ENCODE results near the gene E2F2. TPM values are rescaled to one million over a fixed set of nuclear protein-coding genes. Genes with fewer than 3 reads are reported as not detected.

E2F2 gene, protein sequence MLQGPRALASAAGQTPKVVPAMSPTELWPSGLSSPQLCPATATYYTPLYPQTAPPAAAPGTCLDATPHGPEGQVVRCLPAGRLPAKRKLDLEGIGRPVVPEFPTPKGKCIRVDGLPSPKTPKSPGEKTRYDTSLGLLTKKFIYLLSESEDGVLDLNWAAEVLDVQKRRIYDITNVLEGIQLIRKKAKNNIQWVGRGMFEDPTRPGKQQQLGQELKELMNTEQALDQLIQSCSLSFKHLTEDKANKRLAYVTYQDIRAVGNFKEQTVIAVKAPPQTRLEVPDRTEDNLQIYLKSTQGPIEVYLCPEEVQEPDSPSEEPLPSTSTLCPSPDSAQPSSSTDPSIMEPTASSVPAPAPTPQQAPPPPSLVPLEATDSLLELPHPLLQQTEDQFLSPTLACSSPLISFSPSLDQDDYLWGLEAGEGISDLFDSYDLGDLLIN
- 2.8 TPM for polyA plus RNA-seq
- long read RNA-seq, donor 1 = 0 reads
- long read RNA-seq, donor 2, partial matches to known transcripts = 0 of 1 reads
- long read RNA-seq, donor 2, other reads (novel, unspliced or antisense) = 0 of 1 reads
- long read RNA-seq, donor 3 = 0 reads
- long read RNA-seq, donor 4 = 0 reads
- long read RNA-seq, donor 5, full-length matches to known transcripts = 1 of 1 reads
- long read RNA-seq, donor 5, partial matches to known transcripts = 0 of 1 reads
- long read RNA-seq, donor 5, other reads (novel, unspliced or antisense) = 0 of 1 reads
- long read RNA-seq, donor 6 = 0 reads
- long read RNA-seq, donor 7, partial matches to known transcripts = 0 of 1 reads
- long read RNA-seq, donor 7, other reads (novel, unspliced or antisense) = 0 of 1 reads
- long read RNA-seq, donor 8 = 0 reads
- long read RNA-seq, donor 9 = 0 reads
- long read RNA-seq, donor 10 = 0 reads
- long read RNA-seq, donor 11 = 0 reads

DNA sequence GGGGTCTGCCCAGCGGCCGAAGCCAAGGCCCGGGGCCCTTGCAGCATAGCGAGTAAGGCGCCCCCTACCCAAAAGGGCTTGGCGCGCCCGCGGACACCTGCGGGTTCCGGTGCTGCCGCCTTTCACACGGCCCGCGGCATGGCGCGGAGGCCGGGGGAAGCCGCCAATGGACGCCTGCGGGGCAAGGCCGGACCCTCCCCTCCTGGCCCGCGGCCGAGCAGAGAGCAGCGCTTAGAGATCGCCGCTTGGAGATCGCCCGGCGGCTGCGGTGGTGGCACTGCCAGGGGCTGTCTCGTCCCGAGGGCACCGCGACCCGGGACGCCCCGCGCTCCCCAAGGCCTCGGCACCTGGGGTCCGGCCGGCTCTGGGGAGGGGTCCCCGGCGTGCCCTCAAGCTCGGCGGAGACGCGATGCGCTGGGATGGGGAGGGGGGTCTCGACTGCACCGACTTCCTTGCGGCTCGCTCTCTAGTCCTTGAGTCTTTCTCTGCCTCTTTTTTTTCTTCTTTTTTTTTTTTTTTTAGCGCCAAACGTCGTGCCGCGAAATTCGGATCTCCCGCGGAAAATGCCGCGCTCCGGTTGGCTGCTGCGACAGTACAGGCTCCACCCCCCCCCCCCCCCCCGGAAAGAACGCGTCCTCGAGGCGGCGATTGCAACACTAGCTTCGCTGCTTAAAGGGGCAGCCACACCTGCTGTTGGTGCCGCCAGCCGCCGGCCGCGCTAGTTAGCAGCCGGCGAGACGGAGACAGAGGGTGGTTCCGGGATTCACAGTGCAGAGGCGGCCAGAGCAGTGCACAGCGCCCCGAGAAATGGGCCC lies at the start of gene E2F2:
Gene E2F2 (minus strand): TSS at position 487 of the 815 bp plus-strand sequence. CDS start 440 bp downstream, at position 47.
- Histone ChIP-seq H3K27ac (ENCODE audit: low read length) (peak within 1 kb of the TSS; percentile 71), H3K4me1 (ENCODE audit: control insufficient read depth, insufficient read depth, low read length) (peaks cover 73% of the 10 kb centered on the region), H3K4me3 (ENCODE audit: low read length) (peak within 1 kb of the TSS; percentile 43), H3K36me3 (ENCODE audit: control insufficient read depth, insufficient read depth, low read length) (no peaks in the 10 kb centered on the region), H3K27me3 (ENCODE audit: control insufficient read depth, insufficient read depth, low read length) (no peaks in the 10 kb centered on the region), H3K9me3 (ENCODE audit: control insufficient read depth, low read depth, low read length) (no peaks in the 10 kb centered on the region)
- WGBS (ENCODE audit: insufficient coverage, low lambda C conversion rate) = no CpG with 5 or more reads among the region's 85 CpGs
- peak; percentile 85 to 91 for DNase-seq

GRCh38 chr1:23578997-23579363 lies 47.9 kb upstream of the E2F2 start:
- Histone ChIP-seq H3K9me3 (ENCODE audit: control insufficient read depth, low read depth, low read length) (no peaks in the 10 kb centered on the region), H3K4me1 (ENCODE audit: control insufficient read depth, insufficient read depth, low read length) (peaks cover 14% of the 10 kb centered on the region), H3K36me3 (ENCODE audit: control insufficient read depth, insufficient read depth, low read length) (no peaks in the 10 kb centered on the region), H3K27ac (ENCODE audit: low read length) (no peak overlapping the region), H3K27me3 (ENCODE audit: control insufficient read depth, insufficient read depth, low read length) (no peaks in the 10 kb centered on the region), H3K4me3 (ENCODE audit: low read length) (no peak overlapping the region)
- no peak for DNase-seq
- no CpG with 5 or more reads among the region's 6 CpGs for WGBS (ENCODE audit: insufficient coverage, low lambda C conversion rate)

DNA sequence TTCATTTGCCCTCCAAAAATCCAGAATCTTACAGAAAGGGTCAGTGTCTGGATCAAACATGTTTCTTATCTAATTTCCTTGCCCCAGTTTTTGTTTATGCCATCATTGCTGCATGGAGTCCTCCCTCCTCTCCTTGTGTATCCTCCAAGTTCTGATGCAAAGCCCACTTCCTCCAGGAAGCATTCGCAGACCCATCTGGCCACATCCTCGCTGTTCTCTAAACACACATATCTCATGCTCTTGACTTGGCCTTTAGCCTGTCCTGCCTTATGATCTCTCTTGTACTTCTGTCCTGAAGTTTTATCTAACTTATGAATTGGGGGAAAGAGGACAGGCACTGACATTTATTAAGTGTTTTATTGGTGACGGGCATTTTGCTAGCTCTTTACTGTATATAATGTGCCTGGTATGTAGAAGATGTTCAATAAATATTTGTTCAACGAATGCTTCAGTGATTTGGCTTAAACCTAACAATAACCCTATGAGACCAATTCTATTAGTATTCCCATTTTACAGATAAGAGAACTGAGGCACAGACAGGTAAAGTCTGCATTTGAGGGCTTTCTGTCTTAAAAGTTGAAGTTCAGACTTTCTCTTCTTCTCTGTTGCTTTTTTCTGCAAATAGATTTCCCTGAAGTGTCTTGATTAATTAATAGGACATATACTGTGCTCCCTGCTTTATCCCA lies 47.4 kb upstream of the E2F2 start:
- 100% methylated on average over 1 of the region's 4 CpGs for WGBS (ENCODE audit: insufficient coverage, low lambda C conversion rate)
- DNase-seq = no peak

GRCh38 chr1:23577056-23578004 lies 46.3 kb upstream of the E2F2 start:
- peak in 1 of 2 donors; percentile 70 for DNase-seq
- no peaks in the 10 kb centered on the region for H3K27me3 ChIP-seq (ENCODE audit: control insufficient read depth, insufficient read depth, low read length)
- H3K4me3 ChIP-seq (ENCODE audit: low read length) = no peak overlapping the region
- WGBS (ENCODE audit: insufficient coverage, low lambda C conversion rate) = 40% methylated on average over 1 of the region's 11 CpGs
- H3K36me3 ChIP-seq (ENCODE audit: control insufficient read depth, insufficient read depth, low read length) = no peaks in the 10 kb centered on the region
- no peaks in the 10 kb centered on the region for H3K9me3 ChIP-seq (ENCODE audit: control insufficient read depth, low read depth, low read length)
- peak overlapping the region; percentile 11 for H3K27ac ChIP-seq (ENCODE audit: low read length)
- peaks cover 14% of the 10 kb centered on the region for H3K4me1 ChIP-seq (ENCODE audit: control insufficient read depth, insufficient read depth, low read length)

More for the DNA sequence above, 47.4 kb upstream of the E2F2 start:
- no peaks in the 10 kb centered on the region for H3K9me3 ChIP-seq (ENCODE audit: control insufficient read depth, low read depth, low read length)
- peaks cover 14% of the 10 kb centered on the region for H3K4me1 ChIP-seq (ENCODE audit: control insufficient read depth, insufficient read depth, low read length)
- no peaks in the 10 kb centered on the region for H3K36me3 ChIP-seq (ENCODE audit: control insufficient read depth, insufficient read depth, low read length)
- no peak overlapping the region for H3K4me3 ChIP-seq (ENCODE audit: low read length)
- no peak overlapping the region for H3K27ac ChIP-seq (ENCODE audit: low read length)
- H3K27me3 ChIP-seq (ENCODE audit: control insufficient read depth, insufficient read depth, low read length) = no peaks in the 10 kb centered on the region

- Histone ChIP-seq H3K9me3 (ENCODE audit: control insufficient read depth, low read depth, low read length) (no peaks in the 10 kb centered on the region), H3K36me3 (ENCODE audit: control insufficient read depth, insufficient read depth, low read length) (no peaks in the 10 kb centered on the region), H3K4me1 (ENCODE audit: control insufficient read depth, insufficient read depth, low read length) (peaks cover 14% of the 10 kb centered on the region), H3K27me3 (ENCODE audit: control insufficient read depth, insufficient read depth, low read length) (no peaks in the 10 kb centered on the region), H3K4me3 (ENCODE audit: low read length) (no peak overlapping the region), H3K27ac (ENCODE audit: low read length) (peak overlapping the region; percentile 8)
- no peak for DNase-seq
- 100% methylated on average over 2 of the region's 7 CpGs for WGBS (ENCODE audit: insufficient coverage, low lambda C conversion rate)
These were observed 45.5 kb upstream of the E2F2 start for GRCh38 chr1:23576338-23577055.

- Histone ChIP-seq H3K9me3 (ENCODE audit: control insufficient read depth, low read depth, low read length) (no peaks in the 10 kb centered on the region), H3K36me3 (ENCODE audit: control insufficient read depth, insufficient read depth, low read length) (no peaks in the 10 kb centered on the region), H3K27me3 (ENCODE audit: control insufficient read depth, insufficient read depth, low read length) (no peaks in the 10 kb centered on the region), H3K4me3 (ENCODE audit: low read length) (no peak overlapping the region), H3K27ac (ENCODE audit: low read length) (no peak overlapping the region), H3K4me1 (ENCODE audit: control insufficient read depth, insufficient read depth, low read length) (peaks cover 14% of the 10 kb centered on the region)
- no peak for DNase-seq
- WGBS (ENCODE audit: insufficient coverage, low lambda C conversion rate) = no CpG with 5 or more reads among the region's 5 CpGs
These were observed 44.3 kb upstream of the E2F2 start for GRCh38 chr1:23575226-23575810.

DNA sequence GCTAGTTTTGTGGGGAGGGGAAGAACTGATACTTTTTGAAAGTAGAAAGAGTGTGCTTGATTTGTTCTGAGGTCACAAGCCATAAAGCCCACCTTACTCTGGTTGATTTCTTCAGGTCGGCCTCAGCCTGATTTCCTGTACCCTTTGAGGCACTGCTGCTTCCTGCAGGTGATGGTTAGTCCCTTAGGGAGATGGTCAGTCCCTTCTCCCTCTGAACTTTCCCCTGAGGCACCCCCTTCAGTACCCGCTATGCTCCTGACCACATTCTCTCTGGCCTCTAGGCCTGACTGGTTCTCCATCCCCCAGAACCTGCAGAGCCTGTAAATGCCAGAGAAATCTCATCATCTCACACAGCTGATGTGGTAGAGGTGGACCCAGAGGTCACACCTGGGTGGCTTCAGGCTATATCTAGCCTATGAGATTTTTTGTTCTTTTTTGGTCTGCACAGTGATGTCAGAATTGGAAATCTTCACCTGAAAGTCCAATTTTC lies 43.3 kb upstream of the E2F2 start:
- Histone ChIP-seq H3K36me3 (ENCODE audit: control insufficient read depth, insufficient read depth, low read length) (no peaks in the 10 kb centered on the region), H3K4me3 (ENCODE audit: low read length) (no peak overlapping the region), H3K27me3 (ENCODE audit: control insufficient read depth, insufficient read depth, low read length) (no peaks in the 10 kb centered on the region), H3K9me3 (ENCODE audit: control insufficient read depth, low read depth, low read length) (no peaks in the 10 kb centered on the region), H3K4me1 (ENCODE audit: control insufficient read depth, insufficient read depth, low read length) (peaks cover 14% of the 10 kb centered on the region), H3K27ac (ENCODE audit: low read length) (no peak overlapping the region)
- no CpG with 5 or more reads among the region's 2 CpGs for WGBS (ENCODE audit: insufficient coverage, low lambda C conversion rate)
- DNase-seq = no peak

- Histone ChIP-seq H3K9me3 (ENCODE audit: control insufficient read depth, low read depth, low read length) (no peaks in the 10 kb centered on the region), H3K4me1 (ENCODE audit: control insufficient read depth, insufficient read depth, low read length) (peaks cover 20% of the 10 kb centered on the region), H3K27ac (ENCODE audit: low read length) (no peak overlapping the region), H3K4me3 (ENCODE audit: low read length) (no peak overlapping the region), H3K36me3 (ENCODE audit: control insufficient read depth, insufficient read depth, low read length) (no peaks in the 10 kb centered on the region), H3K27me3 (ENCODE audit: control insufficient read depth, insufficient read depth, low read length) (no peaks in the 10 kb centered on the region)
- 100% methylated on average over 1 of the region's 4 CpGs for WGBS (ENCODE audit: insufficient coverage, low lambda C conversion rate)
- DNase-seq = no peak
These were observed 42.6 kb upstream of the E2F2 start for GRCh38 chr1:23573574-23574182.
